ENCODE measurements around the gene ISL1. TPM values are rescaled to one million over a fixed set of nuclear protein-coding genes. Genes with fewer than 3 reads are reported as not detected.

Gene ISL1
- total and polyA plus RNA-seq, 9 donors: not detected

DNA sequence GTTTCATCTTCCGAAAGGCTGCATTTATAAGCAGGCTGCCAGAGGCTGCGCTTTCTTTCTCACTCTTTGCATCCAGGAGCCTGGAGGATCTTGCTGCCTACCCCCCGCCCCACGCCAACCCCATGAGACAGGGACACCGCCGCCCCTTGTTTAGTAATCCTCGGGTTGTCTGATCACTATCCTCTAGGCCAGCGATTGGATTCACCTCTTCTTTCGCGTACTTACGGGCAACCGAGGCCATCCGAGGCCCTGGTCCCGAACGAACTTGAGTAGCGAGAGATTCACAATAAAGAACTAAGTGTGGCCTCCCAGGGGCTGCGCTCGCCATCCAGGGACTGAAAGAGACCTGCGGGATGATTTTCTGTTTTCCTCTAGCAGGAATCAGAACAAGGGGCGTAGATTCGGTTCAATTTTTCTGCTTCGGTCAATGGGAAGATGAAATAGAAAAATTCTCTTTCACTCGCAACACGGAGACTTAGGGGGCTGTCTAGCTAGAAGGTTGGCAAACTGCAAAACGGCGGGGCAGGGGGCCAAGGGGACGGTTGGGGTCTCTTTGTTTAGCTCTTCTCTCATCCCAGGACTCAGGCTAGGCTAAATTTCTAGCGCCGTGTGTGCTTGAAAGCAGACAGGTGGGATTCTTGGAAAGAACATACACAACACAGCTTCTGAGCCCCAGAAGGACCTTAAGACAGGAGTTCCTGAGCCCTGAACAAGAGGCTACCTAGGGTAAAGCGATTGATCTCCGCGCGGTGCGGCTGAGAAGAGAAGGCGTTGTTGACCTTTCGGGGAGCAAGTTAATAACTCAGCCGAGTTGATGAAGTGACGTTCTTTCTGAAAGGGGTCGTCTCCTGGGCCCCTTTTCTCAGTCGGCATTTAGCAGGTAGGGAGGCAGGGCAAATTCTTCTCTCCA lies 5.8 kb upstream of the ISL1 start:
- H3K9me3 ChIP-seq: no peaks in the 10 kb centered on the region
- H3K36me3 ChIP-seq: no peaks in the 10 kb centered on the region
- no peaks in the 10 kb centered on the region for H3K4me1 ChIP-seq (ENCODE audit: insufficient read depth)
- no peaks in the 10 kb centered on the region for H3K27me3 ChIP-seq
- TF ChIP-seq POLR2A (IDR thresholded peaks at IDR 0.05) (no peak), EP300 (IDR thresholded peaks at IDR 0.05) (no peak)
- TF ChIP-seq, protein P1, sequence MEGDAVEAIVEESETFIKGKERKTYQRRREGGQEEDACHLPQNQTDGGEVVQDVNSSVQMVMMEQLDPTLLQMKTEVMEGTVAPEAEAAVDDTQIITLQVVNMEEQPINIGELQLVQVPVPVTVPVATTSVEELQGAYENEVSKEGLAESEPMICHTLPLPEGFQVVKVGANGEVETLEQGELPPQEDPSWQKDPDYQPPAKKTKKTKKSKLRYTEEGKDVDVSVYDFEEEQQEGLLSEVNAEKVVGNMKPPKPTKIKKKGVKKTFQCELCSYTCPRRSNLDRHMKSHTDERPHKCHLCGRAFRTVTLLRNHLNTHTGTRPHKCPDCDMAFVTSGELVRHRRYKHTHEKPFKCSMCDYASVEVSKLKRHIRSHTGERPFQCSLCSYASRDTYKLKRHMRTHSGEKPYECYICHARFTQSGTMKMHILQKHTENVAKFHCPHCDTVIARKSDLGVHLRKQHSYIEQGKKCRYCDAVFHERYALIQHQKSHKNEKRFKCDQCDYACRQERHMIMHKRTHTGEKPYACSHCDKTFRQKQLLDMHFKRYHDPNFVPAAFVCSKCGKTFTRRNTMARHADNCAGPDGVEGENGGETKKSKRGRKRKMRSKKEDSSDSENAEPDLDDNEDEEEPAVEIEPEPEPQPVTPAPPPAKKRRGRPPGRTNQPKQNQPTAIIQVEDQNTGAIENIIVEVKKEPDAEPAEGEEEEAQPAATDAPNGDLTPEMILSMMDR (IDR thresholded peaks at IDR 0.05): no peak
- intact Hi-C loops (cut with DNase I): no loop called here
- H3K27ac ChIP-seq: no peak overlapping the region
- no peak for DNase-seq
- H3K4me3 ChIP-seq: no peak overlapping the region
- WGBS, 3 donors: 10 to 17% (median 13%) methylated on average over 40 of the region's 40 CpGs

DNA sequence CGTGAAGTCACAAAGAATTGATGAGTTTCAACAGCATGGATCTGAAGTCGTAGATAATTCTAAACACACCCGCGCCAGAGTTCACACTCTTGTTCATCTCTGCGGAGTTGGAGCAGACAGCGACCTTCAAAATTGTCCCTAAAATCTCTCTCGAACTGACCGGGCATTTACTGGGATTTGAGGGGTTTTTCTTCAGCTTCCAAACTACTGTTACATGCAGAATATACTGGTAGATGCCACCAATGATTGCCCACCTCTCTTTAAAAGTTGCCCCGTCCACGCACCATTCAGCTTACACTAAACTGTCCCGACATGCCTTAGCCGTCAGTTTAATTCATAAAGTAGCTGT lies 5.2 kb upstream of the ISL1 start:
- DNase-seq: no peak
- H3K27ac ChIP-seq: no peak overlapping the region
- peaks cover 3% of the 10 kb centered on the region for H3K4me1 ChIP-seq (ENCODE audit: insufficient read depth)
- intact Hi-C loops (cut with DNase I): no loop called here
- no peaks in the 10 kb centered on the region for H3K9me3 ChIP-seq
- WGBS, 3 donors: 8 to 14% (median 13%) methylated on average over 12 of the region's 12 CpGs
- no peak overlapping the region for H3K4me3 ChIP-seq
- no peaks in the 10 kb centered on the region for H3K36me3 ChIP-seq
- no peaks in the 10 kb centered on the region for H3K27me3 ChIP-seq
- TF ChIP-seq, protein P1 (IDR thresholded peaks at IDR 0.05): no peak
- TF ChIP-seq POLR2A (IDR thresholded peaks at IDR 0.05) (no peak), EP300 (IDR thresholded peaks at IDR 0.05) (no peak)

DNA sequence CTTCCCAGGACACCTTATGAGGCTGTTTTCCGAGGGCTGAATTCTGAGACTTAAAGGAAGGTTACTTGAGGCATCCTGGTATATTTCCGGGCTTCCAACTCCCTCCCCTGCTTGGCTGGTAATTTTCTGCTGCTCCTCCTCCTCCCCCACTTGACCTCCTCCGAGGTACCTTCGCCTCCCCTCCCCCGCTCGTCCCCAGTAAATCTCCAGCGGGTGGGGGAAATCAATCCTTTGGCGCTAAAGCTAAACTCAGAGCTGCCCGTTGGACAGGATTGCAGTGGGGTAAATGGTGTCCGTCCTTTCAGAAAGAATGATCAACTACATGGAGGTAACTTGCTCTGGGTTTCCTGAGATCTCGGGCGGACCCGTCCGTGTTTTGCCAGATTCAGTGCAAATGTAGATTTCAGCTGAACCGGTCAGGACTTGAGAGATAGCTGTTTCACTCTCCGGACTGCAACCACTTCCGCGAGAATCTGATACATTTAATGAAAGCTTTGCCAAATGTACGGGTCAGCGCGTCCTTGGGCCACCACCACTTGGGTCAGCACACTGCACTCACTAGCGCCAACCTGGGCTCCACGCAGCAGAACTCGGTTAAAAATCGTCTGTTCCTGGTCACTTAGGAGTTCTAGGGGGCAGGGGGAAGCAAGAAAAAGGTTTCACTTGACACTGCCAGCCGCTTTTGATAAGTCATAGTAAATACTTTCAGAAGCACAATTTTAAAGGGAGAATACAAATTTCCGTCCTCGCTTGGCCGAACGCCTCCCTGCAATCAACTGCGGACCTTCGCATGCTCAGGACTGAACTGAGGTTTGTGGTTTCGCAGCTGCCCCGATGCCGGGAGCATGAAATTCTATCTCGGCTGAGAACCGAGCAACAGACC lies 4.6 kb upstream of the ISL1 start:
- no peak for DNase-seq
- intact Hi-C loops (cut with DNase I): no loop called here
- Histone ChIP-seq H3K4me3 (no peak overlapping the region), H3K9me3 (no peaks in the 10 kb centered on the region), H3K4me1 (ENCODE audit: insufficient read depth) (peaks cover 6% of the 10 kb centered on the region), H3K36me3 (no peaks in the 10 kb centered on the region), H3K27me3 (no peaks in the 10 kb centered on the region), H3K27ac (no peak overlapping the region)
- WGBS, 3 donors: 2 to 3% (median 3%) methylated on average over 37 of the region's 37 CpGs
- TF ChIP-seq, protein P1 (IDR thresholded peaks at IDR 0.05): no peak
- TF ChIP-seq EP300 (IDR thresholded peaks at IDR 0.05) (no peak), POLR2A (IDR thresholded peaks at IDR 0.05) (no peak)

DNA sequence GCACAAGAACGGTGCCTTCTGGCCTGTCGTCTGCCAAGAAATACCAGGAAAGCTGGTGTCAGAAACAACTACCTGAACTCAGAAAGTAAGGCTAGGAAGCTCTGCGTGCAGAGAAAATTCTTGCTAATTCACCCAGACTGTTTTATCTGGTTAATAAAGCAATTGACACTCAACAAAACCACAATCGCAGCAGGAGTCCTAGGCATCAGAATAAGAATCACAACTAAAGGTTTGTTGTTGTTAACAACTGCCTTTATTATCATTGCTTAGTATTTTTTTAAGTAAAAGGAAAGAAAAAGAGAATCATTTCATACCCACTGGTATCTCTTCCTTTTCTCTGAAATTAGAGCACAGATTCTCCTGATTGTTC lies 3.9 kb upstream of the ISL1 start:
- no peaks in the 10 kb centered on the region for H3K9me3 ChIP-seq
- H3K4me3 ChIP-seq: no peak overlapping the region
- 5 to 9% (median 8%) methylated on average over 4 of the region's 4 CpGs for WGBS, 3 donors
- H3K36me3 ChIP-seq: no peaks in the 10 kb centered on the region
- DNase-seq: no peak
- H3K27ac ChIP-seq: no peak overlapping the region
- TF ChIP-seq, protein P1 (IDR thresholded peaks at IDR 0.05): no peak
- no peak for TF ChIP-seq POLR2A (IDR thresholded peaks at IDR 0.05)
- no peak for TF ChIP-seq EP300 (IDR thresholded peaks at IDR 0.05)
- intact Hi-C loops (cut with DNase I): no loop called here
- no peaks in the 10 kb centered on the region for H3K27me3 ChIP-seq
- peaks cover 6% of the 10 kb centered on the region for H3K4me1 ChIP-seq (ENCODE audit: insufficient read depth)
